LNCAP (cell line): Measurements from ENCODE around the gene LIFR.

Source experiments
- TF ChIP-seq, protein P1 (sequence below): fragments of 450-650 bp; IDR thresholded peaks from 2 replicates; pipeline ENCODE4 v1.5.1; 2017; ENCODE audit warnings: mild to moderate bottlenecking

Gene LIFR

DNA sequence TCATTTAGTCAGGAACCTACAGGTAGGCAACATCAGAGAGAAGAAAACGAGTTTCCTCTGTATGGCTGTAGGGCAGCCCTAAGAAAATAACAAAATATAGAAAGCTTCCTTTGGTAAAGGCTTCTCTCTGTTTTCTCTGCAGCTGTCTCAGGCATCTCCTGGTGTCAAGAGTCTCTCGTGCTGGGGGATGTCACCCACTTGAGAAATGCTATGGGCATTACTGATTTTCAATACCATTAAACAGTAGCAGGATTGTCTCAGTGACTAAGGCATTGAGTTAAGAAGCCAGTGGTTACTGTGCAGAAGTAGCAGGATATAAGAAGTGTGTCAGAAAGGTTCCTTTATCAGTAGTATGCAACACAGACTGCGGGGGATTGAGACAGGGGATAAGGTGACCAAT, 32.4 kb downstream of the LIFR start:
- TF ChIP-seq, protein P1, sequence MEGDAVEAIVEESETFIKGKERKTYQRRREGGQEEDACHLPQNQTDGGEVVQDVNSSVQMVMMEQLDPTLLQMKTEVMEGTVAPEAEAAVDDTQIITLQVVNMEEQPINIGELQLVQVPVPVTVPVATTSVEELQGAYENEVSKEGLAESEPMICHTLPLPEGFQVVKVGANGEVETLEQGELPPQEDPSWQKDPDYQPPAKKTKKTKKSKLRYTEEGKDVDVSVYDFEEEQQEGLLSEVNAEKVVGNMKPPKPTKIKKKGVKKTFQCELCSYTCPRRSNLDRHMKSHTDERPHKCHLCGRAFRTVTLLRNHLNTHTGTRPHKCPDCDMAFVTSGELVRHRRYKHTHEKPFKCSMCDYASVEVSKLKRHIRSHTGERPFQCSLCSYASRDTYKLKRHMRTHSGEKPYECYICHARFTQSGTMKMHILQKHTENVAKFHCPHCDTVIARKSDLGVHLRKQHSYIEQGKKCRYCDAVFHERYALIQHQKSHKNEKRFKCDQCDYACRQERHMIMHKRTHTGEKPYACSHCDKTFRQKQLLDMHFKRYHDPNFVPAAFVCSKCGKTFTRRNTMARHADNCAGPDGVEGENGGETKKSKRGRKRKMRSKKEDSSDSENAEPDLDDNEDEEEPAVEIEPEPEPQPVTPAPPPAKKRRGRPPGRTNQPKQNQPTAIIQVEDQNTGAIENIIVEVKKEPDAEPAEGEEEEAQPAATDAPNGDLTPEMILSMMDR = no peak

DNA sequence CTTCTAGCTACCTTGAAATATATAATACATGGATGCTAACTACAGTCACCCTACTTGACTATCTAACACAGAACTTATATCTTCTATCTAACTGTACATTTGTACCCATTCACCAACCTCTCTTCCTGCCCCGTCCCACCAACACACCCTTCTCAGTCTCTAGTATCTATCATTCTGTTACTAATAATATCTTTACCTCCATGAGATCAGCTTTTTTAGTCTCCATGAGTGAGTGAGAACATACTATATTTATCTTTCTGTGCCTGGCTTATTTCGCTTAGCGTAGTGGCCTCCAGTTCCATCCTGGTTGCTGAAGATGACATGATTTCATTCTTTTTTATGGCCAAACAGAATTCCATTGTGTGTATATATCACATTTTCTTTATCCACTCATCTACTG, 37.0 kb downstream of the LIFR start:
- TF ChIP-seq, protein P1 = no peak

DNA sequence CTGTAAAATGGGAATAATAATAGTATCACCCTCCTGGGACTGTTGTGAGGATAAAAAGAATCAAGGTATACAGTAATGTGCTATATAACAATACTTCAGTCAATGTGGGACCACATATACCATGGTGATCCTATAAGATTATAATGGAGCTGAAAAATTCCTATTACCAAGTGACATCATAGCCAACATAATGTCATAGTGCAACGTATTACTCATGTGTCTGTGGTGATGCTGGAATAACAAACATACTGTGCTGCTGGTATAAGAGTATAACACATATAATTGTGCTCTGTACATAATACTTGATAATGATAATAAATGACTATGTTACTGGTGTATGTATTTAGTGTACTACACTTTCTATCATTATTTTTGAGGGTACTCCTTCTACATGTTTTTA, 38.1 kb downstream of the LIFR start:
- TF ChIP-seq, protein P1 = no peak

DNA sequence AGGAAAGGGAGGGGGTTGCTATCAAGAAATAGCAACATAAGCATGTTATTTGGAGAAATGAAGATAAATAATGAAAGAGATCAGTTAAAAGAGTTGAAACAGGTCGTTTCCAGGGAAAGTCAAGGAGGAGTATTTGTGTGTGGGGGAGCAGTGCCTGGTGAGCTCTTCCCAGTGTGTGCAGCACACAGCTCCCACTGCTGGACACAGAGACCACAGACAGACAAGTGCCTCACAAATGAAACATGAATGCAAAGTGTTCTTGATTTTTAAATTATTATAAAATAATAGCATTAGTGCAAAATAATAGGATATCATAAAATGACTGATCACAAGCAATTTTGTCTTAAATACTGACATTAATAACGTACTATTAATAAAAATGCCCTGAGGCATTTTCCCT, 40.8 kb downstream of the LIFR start:
- TF ChIP-seq, protein P1 = peak; percentile 45

DNA sequence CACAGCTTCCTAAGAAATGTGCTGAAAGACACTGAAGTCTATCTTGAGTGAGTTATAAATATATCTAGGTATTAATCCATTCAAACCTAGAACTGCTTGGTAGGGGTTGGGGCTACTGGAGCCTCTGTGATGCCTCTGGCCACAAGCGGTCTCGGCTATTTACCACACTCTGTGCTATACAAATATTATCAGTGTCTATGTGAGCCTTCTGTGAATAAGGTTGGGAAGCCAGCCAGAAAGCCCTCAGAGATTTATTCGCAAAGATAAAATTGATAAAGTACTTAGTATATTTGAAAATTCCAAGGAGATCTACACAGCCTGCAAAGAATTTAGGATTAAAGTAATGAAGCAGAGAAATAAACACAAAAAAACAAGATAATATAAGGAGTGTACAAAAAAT, 41.4 kb downstream of the LIFR start:
- TF ChIP-seq, protein P1 = no peak

DNA sequence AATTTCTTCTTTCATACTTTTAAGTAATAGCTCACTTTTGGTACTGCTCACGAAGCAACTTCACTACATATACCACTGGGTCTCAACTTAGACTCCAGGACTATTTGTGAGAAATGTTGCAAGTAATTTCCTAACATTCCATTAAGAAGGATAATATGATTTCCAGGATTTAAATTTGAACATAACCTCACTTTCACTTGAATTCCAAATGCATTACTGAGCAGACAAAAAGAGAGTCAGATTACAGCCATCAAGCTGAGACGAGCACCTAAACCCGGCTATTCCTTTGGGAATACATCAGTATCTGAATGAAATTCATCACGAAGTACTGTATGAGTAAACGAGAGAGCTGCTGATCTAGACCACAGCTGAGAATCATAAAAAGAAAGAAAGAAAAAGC, 47.3 kb downstream of the LIFR start:
- TF ChIP-seq, protein P1 = no peak

DNA sequence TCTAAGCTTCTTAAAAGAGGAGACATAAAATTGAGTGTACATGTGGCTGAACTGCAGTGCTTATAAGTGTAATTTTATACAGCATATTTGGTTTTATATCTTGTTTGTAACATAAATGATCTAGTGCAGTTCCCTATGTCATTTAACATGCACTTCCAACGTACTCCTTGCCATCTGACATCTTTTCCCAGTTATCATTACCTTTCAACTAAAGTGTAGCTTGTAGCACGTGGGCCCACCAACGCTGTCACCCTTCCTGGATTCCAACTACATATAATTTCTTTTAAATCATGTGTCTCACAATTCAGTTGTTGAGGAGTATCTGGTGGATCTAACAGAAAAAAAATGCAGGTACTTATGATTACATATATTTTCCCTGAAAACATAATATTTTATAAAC, 50.1 kb downstream of the LIFR start:
- TF ChIP-seq, protein P1 = no peak

DNA sequence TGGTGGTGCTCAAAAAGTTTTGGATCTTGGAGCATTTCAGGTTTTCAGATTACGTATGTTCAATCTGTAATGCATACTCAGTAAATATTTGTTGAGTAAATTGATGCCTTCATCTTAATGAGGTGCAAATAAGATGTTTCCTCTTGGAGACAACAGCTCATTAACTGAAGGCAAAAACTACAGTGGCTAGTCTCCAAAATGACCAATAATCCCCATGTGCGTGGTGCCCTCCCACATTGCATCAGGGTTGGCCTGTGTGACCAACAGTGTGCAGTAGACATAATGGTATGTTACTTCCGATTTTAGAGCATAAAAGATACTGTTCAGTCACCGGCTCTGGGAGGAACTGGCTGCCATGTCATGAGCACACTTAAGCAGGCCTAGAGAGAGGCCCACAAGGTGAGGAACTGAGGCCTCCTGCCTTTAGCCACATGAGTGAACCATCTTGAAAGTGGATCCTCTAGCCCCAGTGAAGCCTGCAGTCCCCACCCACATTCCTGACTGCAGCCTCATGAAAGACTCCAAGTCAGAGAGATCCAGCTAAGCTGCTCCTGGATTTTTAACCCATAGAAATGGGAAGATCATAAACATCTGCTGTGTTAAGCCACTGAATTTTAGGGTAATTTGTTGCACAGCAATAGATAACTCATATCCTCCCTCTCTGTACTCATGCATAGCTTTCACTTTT, 55.7 kb downstream of the LIFR start:
- TF ChIP-seq, protein P1 = no peak
